Colonic mucosa (tissue), 4 donors: ENCODE measurements around the gene SPIN2A. TPM values are rescaled to one million over a fixed set of nuclear protein-coding genes. Genes with fewer than 3 reads are reported as not detected.
"Not testable (repeated sequence)": the region's sequence is repeated elsewhere in the genome, so short reads cannot be mapped to it uniquely, and the experiment has no call there.

ENCODE experiments used
- DNase-seq: peaks from one replicate; pipeline ENCODE4 v3.0.0-alpha.2; 2020
- H3K27ac ChIP-seq: fragments of 200-600 bp; one replicate; pipeline ENCODE4 v1.8.0; 2021
- H3K27me3 ChIP-seq: fragments of 200-600 bp; one replicate; pipeline ENCODE4 v1.8.0; 2021
- H3K36me3 ChIP-seq: fragments of 200-600 bp; one replicate; pipeline ENCODE4 v1.8.0; 2021
- H3K4me1 ChIP-seq: fragments of 200-600 bp; one replicate; pipeline ENCODE4 v1.8.0; 2021; ENCODE audit warnings: mild to moderate bottlenecking
- H3K4me3 ChIP-seq: fragments of 200-600 bp; one replicate; pipeline ENCODE4 v1.8.0; 2021
- H3K9ac ChIP-seq, 2 donors: one replicate each; pipeline ENCODE4 v1.7.0; 2013; ENCODE audit warnings: control low read depth in 2 of 2, low read depth in 2 of 2, low read length in 2 of 2
- H3K9me3 ChIP-seq: fragments of 200-600 bp; one replicate; pipeline ENCODE4 v1.8.0; 2021
- CTCF ChIP-seq: fragments of 200-600 bp; IDR thresholded peaks from one replicate; pipeline ENCODE4 v1.8.0; 2022; ENCODE audit warnings: antibody characterized with exemption, mild to moderate bottlenecking
- intact Hi-C: fragments of 100-400 bp; cut with DNase I; formaldehyde crosslinking; loops from one replicate; pipeline ENCODE4 v1.14.1; 2022
- total RNA-seq, 2 donors: library from RNA; stranded (reverse); fragmentation: NEBNext Ultra II Directional in 1 of 2; extraction: Animal tissue kit (Norgen Biotek cat#: 25700) in 1 of 2; gene quantifications; one replicate each; pipeline ENCODE4 v1.2.1, GENCODE V29; 2021
- donor health status: healthy.
- donor health status: DM: no; HTN: no; CAD: no.
- donor health status: DM: no; HTN: no; CAD: no.

Gene SPIN2A
- total RNA-seq, 2 donors from 2014 or later, result 0.37 to 0.72 TPM

- intact Hi-C loops, result no loop called here
- no peak for TF ChIP-seq CTCF
- H3K27me3 ChIP-seq, result no peaks in the 10 kb centered on the region
- H3K9ac ChIP-seq, result no peak overlapping the region
- no peaks in the 10 kb centered on the region for H3K9me3 ChIP-seq
- H3K36me3 ChIP-seq, result no peaks in the 10 kb centered on the region
- no peak overlapping the region for H3K4me3 ChIP-seq
- no peak overlapping the region for H3K27ac ChIP-seq
- no peak for DNase-seq
- H3K4me1 ChIP-seq, result no peaks in the 10 kb centered on the region
These were observed 1.5 kb upstream of the SPIN2A start for GRCh38 chrX:57138674-57139073.

- intact Hi-C loops, result no loop called here
- DNase-seq, result no peak
- no peak for TF ChIP-seq CTCF
- H3K4me3 ChIP-seq, result no peak overlapping the region
- no peak overlapping the region for H3K27ac ChIP-seq
- no peak overlapping the region for H3K9ac ChIP-seq
- H3K36me3 ChIP-seq, result no peaks in the 10 kb centered on the region
- no peaks in the 10 kb centered on the region for H3K4me1 ChIP-seq
- no peaks in the 10 kb centered on the region for H3K9me3 ChIP-seq
- H3K27me3 ChIP-seq, result no peaks in the 10 kb centered on the region
These were observed 304 bp upstream of the SPIN2A start for GRCh38 chrX:57137501-57137900.

- not testable (repeated sequence) for H3K36me3 ChIP-seq, H3K4me3 ChIP-seq, DNase-seq
These were observed 608 bp downstream of the SPIN2A start for GRCh38 chrX:57136589-57136988.

GRCh38 chrX:57135287-57135686 lies 1.9 kb downstream of the SPIN2A start:
- TF ChIP-seq CTCF, result no peak

More at GRCh38 chrX:57136589-57136988, 608 bp downstream of the SPIN2A start:
- H3K4me1 ChIP-seq, H3K27ac ChIP-seq, intact Hi-C loops, H3K9ac ChIP-seq, H3K27me3 ChIP-seq, H3K9me3 ChIP-seq: not testable (repeated sequence)

GRCh38 chrX:57134702-57135101 lies 2.5 kb downstream of the SPIN2A start:
- no peaks in the 10 kb centered on the region for H3K27me3 ChIP-seq
- H3K4me1 ChIP-seq, result no peaks in the 10 kb centered on the region
- no peak overlapping the region for H3K27ac ChIP-seq
- no peaks in the 10 kb centered on the region for H3K36me3 ChIP-seq
- DNase-seq, result no peak
- no peaks in the 10 kb centered on the region for H3K9me3 ChIP-seq
- no peak overlapping the region for H3K9ac ChIP-seq
- no peak overlapping the region for H3K4me3 ChIP-seq
- intact Hi-C loops, result no loop called here
- TF ChIP-seq CTCF, result no peak

More at GRCh38 chrX:57135287-57135686, 1.9 kb downstream of the SPIN2A start:
- H3K9me3 ChIP-seq, result no peaks in the 10 kb centered on the region
- no peak overlapping the region for H3K4me3 ChIP-seq
- H3K27me3 ChIP-seq, result no peaks in the 10 kb centered on the region
- no peak overlapping the region for H3K9ac ChIP-seq
- no peak for DNase-seq
- no peaks in the 10 kb centered on the region for H3K36me3 ChIP-seq
- no peak overlapping the region for H3K27ac ChIP-seq
- no peaks in the 10 kb centered on the region for H3K4me1 ChIP-seq
- intact Hi-C loops, result no loop called here

- no peaks in the 10 kb centered on the region for H3K9me3 ChIP-seq
- TF ChIP-seq CTCF, result no peak
- no peak overlapping the region for H3K9ac ChIP-seq
- H3K4me3 ChIP-seq, result no peak overlapping the region
- DNase-seq, result no peak
- no peak overlapping the region for H3K27ac ChIP-seq
- no peaks in the 10 kb centered on the region for H3K4me1 ChIP-seq
- H3K36me3 ChIP-seq, result no peaks in the 10 kb centered on the region
- no peaks in the 10 kb centered on the region for H3K27me3 ChIP-seq
- intact Hi-C loops, result no loop called here
These were observed 3.5 kb downstream of the SPIN2A start for GRCh38 chrX:57133706-57134105.

- intact Hi-C loops, H3K4me1 ChIP-seq, H3K4me3 ChIP-seq, H3K27ac ChIP-seq, H3K27me3 ChIP-seq, H3K9me3 ChIP-seq, H3K36me3 ChIP-seq, H3K9ac ChIP-seq: not testable (repeated sequence)
- peak; percentile 30 for DNase-seq
These were observed 3.9 kb downstream of the SPIN2A start for GRCh38 chrX:57133284-57133683.
